NB4 (cell line): ENCODE measurements around the gene PNPLA2.

ENCODE experiments used
- DNase-seq: peaks from one replicate; pipeline ENCODE4 v3.0.0; 2010; ENCODE audit warnings: low read depth
- H3K4me3 ChIP-seq: one replicate; pipeline ENCODE4 v1.5.1; 2011; ENCODE audit warnings: mild to moderate bottlenecking, low read depth, low read length, moderate library complexity
- CTCF ChIP-seq: IDR thresholded peaks from one replicate; pipeline ENCODE4 v1.5.1; 2012; ENCODE audit warnings: low read depth, low read length
- MAX ChIP-seq: IDR thresholded peaks from 2 replicates; pipeline ENCODE4 v1.6.1; 2011; ENCODE audit warnings: low read depth, low read length
- MYC ChIP-seq: IDR thresholded peaks from 2 replicates; pipeline ENCODE4 v1.6.1; 2011; ENCODE audit warnings: low read depth, low read length
- POLR2A ChIP-seq: IDR thresholded peaks from 2 replicates; pipeline ENCODE4 v1.6.1; 2011; ENCODE audit warnings: mild to moderate bottlenecking; ENCODE audit not compliant: insufficient read length; ENCODE audit errors: extremely low read depth

The PNPLA2 gene

GRCh38 chr11:829847-830294 is 11.2 kb downstream of the PNPLA2 start:
- TF ChIP-seq MYC: no peak
- TF ChIP-seq CTCF: no peak
- no peak for TF ChIP-seq POLR2A
- TF ChIP-seq MAX: no peak
- DNase-seq: no peak
- no peak overlapping the region for H3K4me3 ChIP-seq

- no peak overlapping the region for H3K4me3 ChIP-seq
- no peak for DNase-seq
- TF ChIP-seq POLR2A (no peak), MAX (no peak), MYC (no peak), CTCF (no peak)
Observed at GRCh38 chr11:830295-831117, 11.8 kb downstream of the PNPLA2 start.

GRCh38 chr11:831118-831864 is 12.6 kb downstream of the PNPLA2 start:
- H3K4me3 ChIP-seq: no peak overlapping the region
- DNase-seq: no peak
- TF ChIP-seq POLR2A: no peak
- no peak for TF ChIP-seq MYC
- no peak for TF ChIP-seq MAX
- no peak for TF ChIP-seq CTCF

- peak overlapping the region; percentile 46 for H3K4me3 ChIP-seq
- TF ChIP-seq MAX (no peak), POLR2A (no peak), MYC (no peak), CTCF (no peak)
- no peak for DNase-seq
Observed at GRCh38 chr11:831961-832528, 13.3 kb downstream of the PNPLA2 start.

GRCh38 chr11:832529-833113 is 13.9 kb downstream of the PNPLA2 start, which contains the start of gene CD151:
Gene CD151 (plus strand): TSS chr11:832952. CDS start chr11:836070, 3,118 bp downstream.
- TF ChIP-seq MAX (no peak; the same call in 1 of the 2 replicates), POLR2A (peak; percentile 59), CTCF (no peak), MYC (peak; percentile 29; the same call in 1 of the 2 replicates)
- peak within 1 kb of the TSS; percentile 68 for H3K4me3 ChIP-seq
- peak; percentile 79 for DNase-seq
